Natural killer cell (primary cell): ENCODE measurements around the gene CATSPERD. TPM values are rescaled to one million over a fixed set of nuclear protein-coding genes. Genes with fewer than 3 reads are reported as not detected.

Experiments used
- ATAC-seq, 3 donors: fragments of 150-1000 bp in 2 of 3; fragments of 200-7000 bp in 1 of 3; cut with Tn5 transposase; 1 replicate in 1 of 3; 2 replicates in 2 of 3; pipeline ENCODE4 v1.10.0; 2021; ENCODE audit warnings: mild to moderate bottlenecking in 2 of 3, moderate library complexity in 2 of 3
- DNase-seq, 2 donors: peaks; one replicate each; pipeline versions ENCODE4 v3.0.0 to v3.0.0-alpha.2; 2013 to 2021; ENCODE audit warnings: mixed read lengths in 1 of 2
- H3K27ac ChIP-seq: one replicate; pipeline ENCODE4 v1.5.1; 2013; ENCODE audit warnings: mild to moderate bottlenecking, low read length
- H3K27me3 ChIP-seq: one replicate; pipeline ENCODE4 v1.6.1; 2013; ENCODE audit warnings: low read length; ENCODE audit not compliant: control insufficient read depth, insufficient read depth
- H3K36me3 ChIP-seq: one replicate; pipeline ENCODE4 v1.6.1; 2013; ENCODE audit warnings: low read length; ENCODE audit not compliant: control insufficient read depth, insufficient read depth
- H3K4me1 ChIP-seq: one replicate; pipeline ENCODE4 v1.6.1; 2013; ENCODE audit warnings: low read length; ENCODE audit not compliant: control insufficient read depth, insufficient read depth
- H3K4me3 ChIP-seq: one replicate; pipeline ENCODE4 v1.5.1; 2013; ENCODE audit warnings: low read length
- H3K9me3 ChIP-seq: one replicate; pipeline ENCODE4 v1.6.1; 2013; ENCODE audit warnings: low read length; ENCODE audit not compliant: control insufficient read depth, insufficient read depth
- H3K27ac Mint-ChIP-seq, 2 donors: one replicate each; pipeline ENCODE4 v1.8.0; 2022; ENCODE audit warnings: mild to moderate bottlenecking in 2 of 2, mixed read lengths in 2 of 2, moderate library complexity in 1 of 2
- H3K27me3 Mint-ChIP-seq, 2 donors: one replicate each; pipeline ENCODE4 v1.8.0; 2022; ENCODE audit warnings: low read depth in 2 of 2, mixed read lengths in 2 of 2
- H3K36me3 Mint-ChIP-seq: one replicate; pipeline ENCODE4 v1.8.0; 2022; ENCODE audit warnings: mixed read lengths
- H3K4me1 Mint-ChIP-seq, 2 donors: one replicate each; pipeline ENCODE4 v1.8.0; 2022; ENCODE audit warnings: mixed read lengths in 2 of 2
- H3K4me3 Mint-ChIP-seq: one replicate; pipeline ENCODE4 v1.8.0; 2022; ENCODE audit warnings: mild to moderate bottlenecking, moderate library complexity, mixed read lengths
- H3K9me3 Mint-ChIP-seq, 2 donors: one replicate each; pipeline ENCODE4 v1.8.0; 2022; ENCODE audit warnings: mixed read lengths in 2 of 2
- WGBS: methylation state at CpG from one replicate; pipeline ENCODE4 v1.1.7; 2013; ENCODE audit warnings: missing lambda C conversion rate; ENCODE audit not compliant: insufficient coverage; 5-methylcytosine and 5-hydroxymethylcytosine counted together
- intact Hi-C: fragments of 100-400 bp; cut with micrococcal nuclease; formaldehyde crosslinking; loops from one replicate; pipeline ENCODE4 v1.14.2; 2022
- total RNA-seq, 4 donors: library from RNA; stranded (reverse); fragments of 120-200 nt in 1 of 4; gene quantifications; one replicate each; pipeline versions ENCODE4 v1.2.3 to v1.2.4, GENCODE V29; 2013 to 2022
- TF ChIP-seq, protein P1 (sequence below): fragments of 200-600 bp; IDR thresholded peaks from one replicate; pipeline ENCODE4 v1.8.0; 2022; ENCODE audit warnings: antibody characterized with exemption

Gene CATSPERD
- total RNA-seq, 3 donors from 2014 or later (not counting 1 experiment from before 2014, with no cell fraction given): not detected

DNA sequence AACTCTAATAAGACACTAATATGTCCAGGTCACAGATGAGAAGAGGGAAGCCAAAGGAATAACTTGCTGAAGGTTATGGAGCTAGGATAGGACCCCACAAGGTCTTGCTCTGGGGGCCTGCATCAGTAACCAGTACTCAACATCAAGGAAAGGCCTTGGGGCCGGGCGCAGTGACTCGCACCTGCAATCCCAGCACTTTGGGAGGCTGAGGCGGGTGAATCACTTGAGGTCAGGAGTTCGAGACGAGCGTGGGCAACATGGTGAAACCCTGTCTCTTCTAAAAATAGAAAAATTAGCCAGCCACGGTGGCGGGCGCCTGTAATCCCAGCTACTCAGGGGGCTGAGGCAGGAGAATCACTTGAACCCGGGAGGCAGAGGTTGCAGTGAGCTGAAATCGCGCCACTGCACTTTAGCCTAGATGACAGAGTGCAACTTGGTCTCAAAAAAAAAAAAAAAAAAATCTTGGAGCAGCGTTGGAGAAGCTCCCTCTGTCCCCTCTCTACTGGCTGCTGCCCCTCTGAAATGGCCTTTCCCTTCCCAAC, 2.3 kb upstream of the CATSPERD start:
- Histone ChIP-seq H3K4me1 (peaks cover 31% of the 10 kb centered on the region), H3K27ac (no peak overlapping the region), H3K27me3 (no peaks in the 10 kb centered on the region), H3K4me3 (no peak overlapping the region), H3K9me3 (no peaks in the 10 kb centered on the region), H3K36me3 (peaks cover 12% of the 10 kb centered on the region)
- Mint-ChIP-seq H3K27me3 (no peaks in the 10 kb centered on the region), H3K36me3 (no peaks in the 10 kb centered on the region), H3K9me3 (no peaks in the 10 kb centered on the region), H3K27ac (peak overlapping the region in 1 of 2 donors; percentile 92), H3K4me1 (peaks cover 10 to 23% of the 10 kb centered on the region in 2 donors), H3K4me3 (peak overlapping the region; percentile 21)
- DNase-seq: no peak
- 74% methylated on average over 13 of the region's 14 CpGs for WGBS
- intact Hi-C loops: no loop called here
- TF ChIP-seq, protein P1, sequence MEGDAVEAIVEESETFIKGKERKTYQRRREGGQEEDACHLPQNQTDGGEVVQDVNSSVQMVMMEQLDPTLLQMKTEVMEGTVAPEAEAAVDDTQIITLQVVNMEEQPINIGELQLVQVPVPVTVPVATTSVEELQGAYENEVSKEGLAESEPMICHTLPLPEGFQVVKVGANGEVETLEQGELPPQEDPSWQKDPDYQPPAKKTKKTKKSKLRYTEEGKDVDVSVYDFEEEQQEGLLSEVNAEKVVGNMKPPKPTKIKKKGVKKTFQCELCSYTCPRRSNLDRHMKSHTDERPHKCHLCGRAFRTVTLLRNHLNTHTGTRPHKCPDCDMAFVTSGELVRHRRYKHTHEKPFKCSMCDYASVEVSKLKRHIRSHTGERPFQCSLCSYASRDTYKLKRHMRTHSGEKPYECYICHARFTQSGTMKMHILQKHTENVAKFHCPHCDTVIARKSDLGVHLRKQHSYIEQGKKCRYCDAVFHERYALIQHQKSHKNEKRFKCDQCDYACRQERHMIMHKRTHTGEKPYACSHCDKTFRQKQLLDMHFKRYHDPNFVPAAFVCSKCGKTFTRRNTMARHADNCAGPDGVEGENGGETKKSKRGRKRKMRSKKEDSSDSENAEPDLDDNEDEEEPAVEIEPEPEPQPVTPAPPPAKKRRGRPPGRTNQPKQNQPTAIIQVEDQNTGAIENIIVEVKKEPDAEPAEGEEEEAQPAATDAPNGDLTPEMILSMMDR: no peak
- no peak for ATAC-seq

DNA sequence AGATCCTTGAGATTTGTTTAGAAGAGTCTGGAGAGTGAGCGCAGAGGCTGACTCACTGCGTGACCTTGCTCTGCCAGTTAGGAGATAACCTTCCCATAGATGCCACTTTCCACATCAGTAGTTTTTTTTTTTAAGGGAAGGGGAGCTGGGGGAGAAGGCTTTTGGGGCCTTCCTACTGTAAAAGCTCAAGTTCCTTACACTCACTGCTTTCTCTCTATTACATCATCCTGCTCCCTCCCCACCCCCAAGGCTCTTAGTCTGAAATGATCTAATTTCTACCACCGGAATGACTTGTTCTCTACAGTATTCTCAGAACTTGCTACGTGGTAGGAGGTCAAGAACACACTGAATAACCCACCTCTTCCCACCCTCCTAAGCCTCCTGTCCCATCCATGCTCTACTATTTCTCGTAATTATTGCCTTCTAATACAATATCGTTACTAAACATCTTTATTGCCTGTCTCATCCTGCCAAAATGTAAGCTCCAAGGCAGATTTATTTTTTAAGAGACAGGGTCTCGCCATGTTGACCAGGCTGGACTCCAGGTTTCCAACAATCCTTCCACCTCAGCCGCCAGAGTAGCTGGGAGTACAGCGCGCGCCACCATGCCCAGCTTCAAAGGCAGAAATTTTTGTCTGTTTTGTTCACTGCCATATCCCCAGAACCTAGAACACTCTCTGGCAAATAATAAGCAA, 1.7 kb upstream of the CATSPERD start:
- intact Hi-C loops: no loop called here
- Mint-ChIP-seq H3K27me3 (no peaks in the 10 kb centered on the region), H3K27ac (peak overlapping the region; percentile 92 to 95), H3K36me3 (no peaks in the 10 kb centered on the region), H3K9me3 (no peaks in the 10 kb centered on the region), H3K4me3 (peak overlapping the region; percentile 89), H3K4me1 (peaks cover 10 to 23% of the 10 kb centered on the region in 2 donors)
- ATAC-seq (no peak), DNase-seq (no peak)
- 26% methylated on average over 9 of the region's 11 CpGs for WGBS
- H3K27me3 ChIP-seq: no peaks in the 10 kb centered on the region
- H3K36me3 ChIP-seq: peaks cover 7% of the 10 kb centered on the region
- peak overlapping the region; percentile 82 for H3K27ac ChIP-seq
- H3K4me3 ChIP-seq: peak overlapping the region; percentile 68
- H3K4me1 ChIP-seq: peaks cover 31% of the 10 kb centered on the region
- no peaks in the 10 kb centered on the region for H3K9me3 ChIP-seq
- TF ChIP-seq, protein P1: no peak

DNA sequence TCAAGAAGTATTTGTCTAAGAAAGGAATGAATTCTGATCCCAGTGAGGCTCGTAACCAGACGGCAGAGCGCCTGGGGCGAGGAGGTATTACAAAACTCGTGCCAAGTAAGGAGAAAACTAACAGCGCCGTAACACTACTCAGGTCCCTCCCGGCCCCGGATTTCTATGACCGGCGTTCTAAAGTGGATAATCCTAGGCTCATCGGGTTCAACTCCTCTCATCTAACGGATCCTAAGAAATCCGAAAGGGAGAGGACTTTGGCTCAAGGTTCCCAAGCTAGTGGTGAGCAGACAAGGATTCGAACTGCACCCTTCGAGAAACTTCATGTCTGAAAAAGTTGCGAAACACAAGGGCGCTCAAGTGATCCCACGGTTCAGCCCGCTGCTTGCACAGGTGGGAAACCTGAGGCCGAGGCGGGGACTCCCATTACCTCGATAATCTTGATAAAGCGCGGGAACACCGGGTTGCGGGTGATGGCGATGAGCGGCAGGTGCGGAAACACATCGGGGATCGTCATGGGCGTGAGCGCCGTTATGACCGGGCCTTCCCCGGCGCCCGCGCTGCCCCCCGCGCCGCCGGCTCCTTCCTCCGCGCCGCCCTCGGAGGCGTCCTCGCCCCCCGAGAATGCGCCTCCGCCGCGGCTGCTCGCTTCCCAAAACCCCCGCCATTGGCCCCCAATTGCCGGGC, 1.0 kb upstream of the CATSPERD start:
- DNase-seq (peak in 1 of 2 donors; percentile 60), ATAC-seq (no peak)
- Mint-ChIP-seq H3K27ac (peak overlapping the region; percentile 92 to 95), H3K9me3 (no peaks in the 10 kb centered on the region), H3K36me3 (no peaks in the 10 kb centered on the region), H3K4me3 (peak overlapping the region; percentile 89), H3K27me3 (no peaks in the 10 kb centered on the region), H3K4me1 (peaks cover 10 to 23% of the 10 kb centered on the region in 2 donors)
- no peaks in the 10 kb centered on the region for H3K9me3 ChIP-seq
- TF ChIP-seq, protein P1: no peak
- intact Hi-C loops: no loop called here
- peak overlapping the region; percentile 82 for H3K27ac ChIP-seq
- peaks cover 3% of the 10 kb centered on the region for H3K36me3 ChIP-seq
- H3K27me3 ChIP-seq: no peaks in the 10 kb centered on the region
- H3K4me3 ChIP-seq: peak overlapping the region; percentile 68
- WGBS: under 1% methylated on average over 58 of the region's 58 CpGs
- peaks cover 31% of the 10 kb centered on the region for H3K4me1 ChIP-seq
